Subcutaneous abdominal adipose tissue (tissue), 5 donors: ENCODE measurements around the gene IL27RA.
A peak's percentile ranks its signal among the peaks of the same experiment; 100 is the strongest.
"Not testable (repeated sequence)": the region's sequence is repeated elsewhere in the genome, so short reads cannot be mapped to it uniquely, and the experiment has no call there.

Source experiments
- H3K27ac ChIP-seq: one replicate; pipeline ENCODE4 v1.7.0; 2013; ENCODE audit warnings: low read depth, mild to moderate bottlenecking, inconsistent platforms, low read length, moderate library complexity
- H3K27me3 ChIP-seq, 5 donors: one replicate each; pipeline ENCODE4 v1.7.0; 2013; ENCODE audit warnings: low read length in 5 of 5, inconsistent platforms in 1 of 5; ENCODE audit not compliant: control insufficient read depth in 5 of 5, insufficient read depth in 4 of 5
- H3K36me3 ChIP-seq, 5 donors: one replicate each; pipeline ENCODE4 v1.7.0; 2013; ENCODE audit warnings: low read length in 5 of 5; ENCODE audit not compliant: control insufficient read depth in 5 of 5, insufficient read depth in 5 of 5
- H3K4me1 ChIP-seq, 5 donors: one replicate each; pipeline ENCODE4 v1.7.0; 2013; ENCODE audit warnings: low read length in 5 of 5, mild to moderate bottlenecking in 3 of 5, moderate library complexity in 1 of 5; ENCODE audit not compliant: control insufficient read depth in 5 of 5, insufficient read depth in 5 of 5
- H3K4me3 ChIP-seq, 5 donors: one replicate each; pipeline ENCODE4 v1.7.0; 2013; ENCODE audit warnings: low read length in 5 of 5, low read depth in 1 of 5
- H3K9ac ChIP-seq, 5 donors: one replicate each; pipeline ENCODE4 v1.7.0; 2013; ENCODE audit warnings: low read length in 5 of 5, mild to moderate bottlenecking in 4 of 5, moderate library complexity in 3 of 5
- H3K9me3 ChIP-seq, 5 donors: one replicate each; pipeline ENCODE4 v1.7.0; 2013; ENCODE audit warnings: low read length in 5 of 5; ENCODE audit not compliant: control insufficient read depth in 5 of 5
- donor health status: healthy.
- donor health status: healthy.
- donor health status: healthy.
- donor health status: healthy.
- donor health status: healthy.

The IL27RA gene

DNA sequence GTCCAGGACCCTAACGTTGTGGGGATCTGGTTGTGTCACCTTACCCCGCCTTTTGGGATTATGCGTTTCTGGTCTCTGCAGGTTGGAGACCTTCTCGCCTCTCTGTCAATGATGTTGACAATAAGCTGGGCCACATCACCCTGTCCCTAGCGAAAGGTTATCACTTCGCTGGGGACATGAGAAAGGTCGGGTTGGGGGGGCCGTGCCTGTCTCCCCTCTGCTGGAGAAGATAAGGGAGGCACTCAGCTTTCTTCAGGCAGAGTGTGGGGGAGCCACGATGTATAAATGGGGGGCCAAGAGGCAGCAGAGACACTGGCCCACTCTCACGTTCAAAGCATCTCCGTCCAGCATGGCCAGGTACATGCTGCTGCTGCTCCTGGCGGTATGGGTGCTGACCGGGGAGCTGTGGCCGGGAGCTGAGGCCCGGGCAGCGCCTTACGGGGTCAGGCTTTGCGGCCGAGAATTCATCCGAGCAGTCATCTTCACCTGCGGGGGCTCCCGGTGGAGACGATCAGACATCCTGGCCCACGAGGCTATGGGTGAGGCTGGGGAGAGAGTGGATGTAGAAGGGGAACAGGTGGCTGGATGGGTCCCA lies 3.6 kb upstream of the IL27RA start, which contains the start of gene RLN3:
Gene RLN3, plus strand, starts transcription at position 293 of the 595 bp plus-strand sequence. Its CDS starts 57 bp downstream, at position 350.
- H3K27ac ChIP-seq: no peak within 1 kb of the TSS
- H3K9ac ChIP-seq: no peak within 1 kb of the TSS
- peaks cover 2 to 7% (median 3%) of the 10 kb centered on the region in 5 donors for H3K27me3 ChIP-seq
- H3K4me1 ChIP-seq: peaks cover 0 to 25% (median 14%) of the 10 kb centered on the region in 5 donors
- no peak within 1 kb of the TSS for H3K4me3 ChIP-seq
- no peaks in the 10 kb centered on the region for H3K36me3 ChIP-seq
- H3K9me3 ChIP-seq: no peaks in the 10 kb centered on the region

DNA sequence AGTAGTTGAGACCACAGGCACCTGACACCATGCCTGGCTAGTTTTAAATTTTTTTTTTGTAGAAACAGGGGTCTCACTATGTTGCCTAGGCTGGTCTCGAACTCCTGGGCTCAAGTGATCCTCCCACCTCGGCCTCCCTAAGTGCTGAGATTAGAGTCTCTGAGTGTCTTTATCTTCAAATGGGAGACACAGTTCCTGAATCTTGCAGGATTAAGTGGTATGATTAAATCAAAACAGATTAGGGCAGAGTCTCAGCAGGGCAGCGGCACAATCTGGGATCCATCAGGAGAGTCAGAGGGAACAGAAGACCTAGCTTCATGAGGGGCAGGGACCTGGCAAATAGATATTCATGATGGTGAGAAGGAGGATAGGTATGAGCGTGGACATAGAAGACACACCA lies 2.7 kb upstream of the IL27RA start:
- Histone ChIP-seq H3K27me3 (peaks cover 2 to 7% (median 3%) of the 10 kb centered on the region in 5 donors), H3K4me3 (no peak overlapping the region), H3K9me3 (no peaks in the 10 kb centered on the region), H3K9ac (no peak overlapping the region), H3K36me3 (no peaks in the 10 kb centered on the region), H3K27ac (no peak overlapping the region), H3K4me1 (peaks cover 0 to 19% (median 14%) of the 10 kb centered on the region in 5 donors)

DNA sequence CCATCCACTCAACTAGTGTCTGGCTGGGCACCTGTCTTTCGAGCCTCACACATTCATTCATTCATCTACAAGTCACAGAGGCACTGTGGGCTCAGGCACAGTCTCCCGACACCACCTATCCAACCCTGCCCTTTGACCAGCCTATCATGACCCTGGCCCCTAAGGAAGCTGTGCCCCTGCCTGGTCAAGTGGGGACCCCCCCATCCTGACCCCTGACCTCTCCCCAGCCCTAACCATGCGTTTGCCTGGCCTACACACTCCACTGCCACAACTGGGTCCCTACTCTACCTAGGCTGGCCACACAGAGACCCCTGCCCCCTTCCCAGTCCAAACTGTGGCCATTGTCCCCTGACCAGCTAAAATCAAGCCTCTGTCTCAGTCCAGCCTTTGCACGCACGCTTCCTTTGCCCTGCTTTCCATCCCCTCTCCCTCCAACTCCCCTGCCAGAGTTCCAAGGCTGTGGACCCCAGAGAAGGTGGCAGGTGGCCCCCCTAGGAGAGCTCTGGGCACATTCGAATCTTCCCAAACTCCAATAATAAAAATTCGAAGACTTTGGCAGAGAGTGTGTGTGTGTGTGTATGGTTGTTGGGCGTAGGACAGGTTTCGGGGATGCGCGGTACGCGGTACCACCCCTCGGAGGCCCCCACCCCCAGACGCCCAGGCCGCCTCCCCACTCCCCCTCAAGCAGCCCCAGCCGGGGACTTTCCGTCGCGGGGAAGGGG lies 404 bp upstream of the IL27RA start:
- Histone ChIP-seq H3K4me1 (peaks cover 0 to 17% (median 14%) of the 10 kb centered on the region in 5 donors), H3K27me3 (peaks cover 2 to 7% (median 3%) of the 10 kb centered on the region in 5 donors), H3K9ac (peak overlapping the region in 3 of 5 donors; percentile 36 to 83 (median 67)), H3K36me3 (no peaks in the 10 kb centered on the region), H3K9me3 (no peaks in the 10 kb centered on the region), H3K4me3 (peak overlapping the region in 4 of 5 donors; percentile 72 to 82 (median 79)), H3K27ac (no peak overlapping the region)

DNA sequence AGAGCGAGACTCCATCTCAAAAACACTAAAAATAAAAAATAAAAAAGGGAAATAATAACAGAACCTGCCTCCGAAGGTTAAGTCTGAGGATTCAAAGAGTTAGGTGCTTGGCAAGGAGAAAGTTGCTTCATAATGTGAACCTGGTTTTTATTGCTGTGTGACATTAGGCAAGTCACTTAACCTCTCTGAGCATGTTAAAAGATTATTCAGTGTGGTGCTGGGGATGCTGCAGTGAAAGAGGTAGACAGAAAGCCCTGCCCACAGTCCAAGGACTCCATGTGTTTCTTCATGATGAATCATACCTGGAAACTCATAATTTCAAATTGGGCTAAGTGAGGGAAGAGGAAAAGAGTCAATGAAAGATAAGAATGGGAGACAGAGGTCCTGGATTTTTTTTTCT lies 2.4 kb downstream of the IL27RA start:
- Histone ChIP-seq H3K4me3 (no peak overlapping the region), H3K36me3 (no peaks in the 10 kb centered on the region), H3K27ac (no peak overlapping the region), H3K9me3 (no peaks in the 10 kb centered on the region), H3K9ac (no peak overlapping the region), H3K4me1 (peaks cover 0 to 18% (median 14%) of the 10 kb centered on the region in 5 donors), H3K27me3 (peaks cover 0 to 7% (median 3%) of the 10 kb centered on the region in 5 donors)

DNA sequence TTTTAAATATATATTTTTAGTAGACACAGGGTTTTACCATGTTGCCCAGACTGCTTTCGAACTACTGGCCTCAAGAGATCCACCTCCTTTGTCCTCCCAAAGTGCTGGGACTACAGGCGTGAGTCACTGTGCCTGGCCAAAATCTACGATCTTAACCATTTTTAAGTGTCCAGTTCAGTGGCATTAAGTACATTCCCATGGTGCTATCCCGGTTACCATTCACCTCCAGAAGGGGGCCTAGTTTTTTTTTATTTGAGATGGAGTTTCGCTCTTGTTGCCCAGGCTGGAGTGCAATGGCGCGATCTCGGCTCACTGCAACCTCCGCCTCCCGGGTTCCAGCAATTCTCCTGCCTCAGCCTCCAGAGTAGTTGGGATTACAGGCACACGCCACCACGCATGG lies 3.6 kb downstream of the IL27RA start:
- H3K36me3 ChIP-seq, H3K27me3 ChIP-seq, H3K9me3 ChIP-seq, H3K27ac ChIP-seq, H3K4me3 ChIP-seq, H3K9ac ChIP-seq: not testable (repeated sequence)
- peaks cover 0 to 18% (median 14%) of the 10 kb centered on the region in 5 donors for H3K4me1 ChIP-seq

DNA sequence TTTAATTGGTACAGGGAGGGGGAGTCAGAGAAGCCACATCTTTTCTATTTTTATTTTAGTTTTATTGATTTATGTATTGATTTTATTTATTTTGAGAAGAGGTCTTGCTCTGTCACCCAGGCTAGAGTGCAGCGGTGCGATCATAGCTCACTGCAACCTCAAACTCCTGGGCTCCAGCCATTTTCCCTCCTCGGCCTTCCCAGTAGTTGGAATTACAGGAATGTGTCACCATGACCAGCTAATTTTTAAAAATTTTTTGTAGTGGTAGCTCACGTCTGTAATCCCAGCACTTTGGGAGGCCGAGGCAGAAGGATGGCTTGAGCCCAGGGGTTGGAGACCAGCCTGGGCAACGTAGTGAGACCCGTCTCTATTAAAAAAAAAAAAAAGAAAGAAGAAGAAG lies 4.1 kb downstream of the IL27RA start:
- peaks cover 0 to 7% (median 2%) of the 10 kb centered on the region in 5 donors for H3K27me3 ChIP-seq
- H3K9ac ChIP-seq: no peak overlapping the region
- H3K4me1 ChIP-seq: peaks cover 0 to 18% (median 14%) of the 10 kb centered on the region in 5 donors
- H3K36me3 ChIP-seq: peaks cover 0 to 5% (median 0%) of the 10 kb centered on the region in 5 donors
- no peak overlapping the region for H3K4me3 ChIP-seq
- H3K9me3 ChIP-seq: no peaks in the 10 kb centered on the region
- no peak overlapping the region for H3K27ac ChIP-seq

DNA sequence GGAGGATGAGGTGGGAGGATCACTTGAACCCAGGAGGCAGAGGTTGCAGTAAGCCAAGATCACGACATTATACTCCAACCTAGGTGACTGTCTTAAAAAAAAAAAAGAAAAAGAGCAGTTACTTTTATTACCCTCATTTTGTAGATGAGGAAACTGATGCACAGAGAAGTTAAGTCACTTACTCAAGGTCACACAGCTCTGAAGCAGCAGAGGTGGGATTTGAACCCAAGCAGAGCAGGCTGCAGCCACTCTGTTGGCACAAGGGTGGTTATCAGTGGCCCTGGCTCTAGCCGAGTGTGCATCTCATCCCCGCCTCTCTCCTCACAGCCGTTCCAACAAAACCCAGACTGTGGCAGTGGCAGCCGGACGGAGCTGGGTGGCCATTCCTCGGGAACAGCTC lies 7.6 kb downstream of the IL27RA start:
- Histone ChIP-seq H3K9me3 (no peaks in the 10 kb centered on the region), H3K9ac (no peak overlapping the region), H3K4me1 (peaks cover 0 to 16% (median 8%) of the 10 kb centered on the region in 5 donors), H3K27ac (no peak overlapping the region), H3K36me3 (peaks cover 0 to 5% (median 0%) of the 10 kb centered on the region in 5 donors), H3K4me3 (no peak overlapping the region), H3K27me3 (no peaks in the 10 kb centered on the region)

DNA sequence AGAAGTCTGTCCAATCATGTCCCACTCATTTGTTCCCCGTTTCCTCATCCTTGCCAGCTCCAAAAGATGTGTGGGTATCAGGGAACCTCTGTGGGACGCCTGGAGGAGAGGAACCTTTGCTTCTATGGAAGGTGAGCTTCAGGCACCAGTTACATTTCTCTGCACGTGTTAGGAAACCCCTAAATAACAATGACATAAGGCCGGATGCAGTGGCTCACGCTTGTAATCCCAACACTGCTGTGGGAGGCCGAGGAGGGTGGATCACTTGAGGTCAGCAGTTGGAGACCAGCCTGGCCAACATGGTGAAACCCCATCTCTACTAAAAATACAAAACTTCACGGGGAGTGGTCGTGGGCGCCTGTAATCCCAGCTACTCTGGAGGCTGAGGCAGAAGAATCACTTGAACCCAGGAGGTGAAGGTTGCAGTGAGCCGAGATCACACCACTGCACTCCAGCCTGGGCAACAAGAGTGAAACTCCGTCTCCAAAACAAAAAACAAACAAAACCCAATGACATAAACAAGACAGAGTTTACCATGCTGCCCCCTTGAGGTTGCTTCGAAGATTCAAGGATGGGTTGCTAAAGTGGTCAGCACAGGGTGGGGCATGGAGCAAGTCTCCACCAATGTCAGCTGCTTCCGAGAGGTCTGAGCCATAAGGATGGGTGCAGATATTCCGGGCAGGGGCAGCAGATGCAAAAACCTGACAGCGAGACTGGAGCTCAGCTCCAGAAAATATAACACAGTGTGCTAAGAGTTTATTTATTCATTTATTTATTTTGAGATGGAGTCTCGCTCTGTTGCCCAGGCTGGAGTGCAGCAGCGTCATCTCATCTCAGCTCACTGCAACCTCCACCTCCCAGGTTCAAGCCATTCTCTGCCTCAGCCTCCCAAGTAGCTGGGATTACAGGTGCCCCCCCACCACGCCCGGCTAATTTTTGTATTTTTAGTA lies 11.4 kb downstream of the IL27RA start:
- peaks cover 0 to 11% (median 8%) of the 10 kb centered on the region in 5 donors for H3K4me1 ChIP-seq
- H3K36me3 ChIP-seq: peaks cover 0 to 11% (median 4%) of the 10 kb centered on the region in 5 donors
- H3K27me3 ChIP-seq, H3K4me3 ChIP-seq, H3K9me3 ChIP-seq, H3K27ac ChIP-seq, H3K9ac ChIP-seq: not testable (repeated sequence)

DNA sequence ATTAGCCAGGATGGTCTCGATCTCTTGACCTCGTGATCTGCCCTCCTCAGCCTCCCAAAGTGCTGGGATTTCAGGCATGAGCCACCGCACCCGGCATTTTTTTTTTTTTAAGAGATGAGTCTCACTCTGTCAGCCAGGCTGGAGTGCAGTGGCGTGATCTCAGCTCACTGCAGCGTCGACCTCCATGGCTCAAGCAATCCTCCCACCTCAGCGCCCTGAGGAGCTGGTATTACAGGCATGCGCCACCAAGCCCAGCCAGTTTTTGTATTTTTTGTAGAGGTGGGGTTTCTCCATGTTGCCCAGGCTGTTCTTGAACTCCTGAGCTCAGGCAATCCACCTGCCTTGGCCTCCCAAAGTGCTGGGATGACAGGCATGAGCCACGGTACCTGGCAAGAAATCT lies 16.3 kb downstream of the IL27RA start:
- H3K27me3 ChIP-seq, H3K27ac ChIP-seq, H3K4me1 ChIP-seq, H3K9me3 ChIP-seq, H3K4me3 ChIP-seq, H3K9ac ChIP-seq: not testable (repeated sequence)
- H3K36me3 ChIP-seq: peaks cover 0 to 19% (median 7%) of the 10 kb centered on the region in 5 donors
